Adrenal gland (tissue), 5 donors: ENCODE measurements around the gene GKN2.

Source experiments
- POLR2A ChIP-seq, 2 donors: fragments of 450-650 bp; IDR thresholded peaks; one replicate each; pipeline ENCODE4 v1.6.1; 2017; ENCODE audit warnings: antibody characterized with exemption in 2 of 2, mild to moderate bottlenecking in 2 of 2, moderate library complexity in 1 of 2
- TF ChIP-seq, protein P1 (sequence below), 6 experiments: fragments of 450-650 bp in 4 of 6; fragments of 200-600 bp in 2 of 6; sonication (generic) in 1 of 6; IDR thresholded peaks; 1 replicate in 5 of 6; 2 replicates in 1 of 6; pipeline versions ENCODE4 v1.5.1 to v1.8.0; 2016 to 2021; ENCODE audit warnings: antibody characterized with exemption in 6 of 6, mild to moderate bottlenecking in 2 of 6, moderate library complexity in 1 of 6
- donor health status: DM: no; HTN: no; CAD: no.

DNA sequence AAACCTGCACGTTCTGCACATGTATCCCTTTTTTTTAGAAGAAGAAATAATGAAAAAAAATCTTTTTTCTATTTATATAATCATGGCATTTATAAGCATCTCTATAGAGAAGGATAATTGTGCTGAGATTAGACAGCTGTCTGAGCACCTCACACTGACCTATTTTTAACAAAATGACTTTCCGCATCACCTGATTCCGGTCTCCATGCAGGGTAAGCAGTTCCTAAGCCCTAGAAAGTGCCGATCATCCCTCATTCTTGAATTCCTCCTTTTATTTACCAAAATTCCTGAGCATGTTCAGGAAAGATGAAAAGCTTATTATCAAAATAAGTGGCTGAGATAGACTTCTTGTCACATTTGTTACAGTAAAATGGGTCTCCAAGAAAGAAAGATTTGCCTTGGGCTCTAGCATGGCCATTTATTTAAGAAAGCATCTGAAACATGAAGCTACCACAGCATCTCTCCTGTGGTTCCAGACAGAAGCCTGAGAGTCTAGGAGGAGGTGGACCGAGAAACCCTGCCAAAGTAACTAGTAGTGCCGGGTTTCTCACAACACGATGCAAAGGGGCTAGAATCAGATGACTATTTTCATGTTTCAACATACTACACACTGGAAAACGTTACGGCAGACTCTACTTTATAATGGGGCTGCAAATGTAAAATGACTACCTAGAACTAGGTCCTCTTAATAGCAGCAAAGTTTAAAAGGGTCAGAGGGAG, 22.4 kb upstream of the GKN2 start:
- TF ChIP-seq, protein P1, sequence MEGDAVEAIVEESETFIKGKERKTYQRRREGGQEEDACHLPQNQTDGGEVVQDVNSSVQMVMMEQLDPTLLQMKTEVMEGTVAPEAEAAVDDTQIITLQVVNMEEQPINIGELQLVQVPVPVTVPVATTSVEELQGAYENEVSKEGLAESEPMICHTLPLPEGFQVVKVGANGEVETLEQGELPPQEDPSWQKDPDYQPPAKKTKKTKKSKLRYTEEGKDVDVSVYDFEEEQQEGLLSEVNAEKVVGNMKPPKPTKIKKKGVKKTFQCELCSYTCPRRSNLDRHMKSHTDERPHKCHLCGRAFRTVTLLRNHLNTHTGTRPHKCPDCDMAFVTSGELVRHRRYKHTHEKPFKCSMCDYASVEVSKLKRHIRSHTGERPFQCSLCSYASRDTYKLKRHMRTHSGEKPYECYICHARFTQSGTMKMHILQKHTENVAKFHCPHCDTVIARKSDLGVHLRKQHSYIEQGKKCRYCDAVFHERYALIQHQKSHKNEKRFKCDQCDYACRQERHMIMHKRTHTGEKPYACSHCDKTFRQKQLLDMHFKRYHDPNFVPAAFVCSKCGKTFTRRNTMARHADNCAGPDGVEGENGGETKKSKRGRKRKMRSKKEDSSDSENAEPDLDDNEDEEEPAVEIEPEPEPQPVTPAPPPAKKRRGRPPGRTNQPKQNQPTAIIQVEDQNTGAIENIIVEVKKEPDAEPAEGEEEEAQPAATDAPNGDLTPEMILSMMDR (IDR thresholded peaks at IDR 0.05), result no peak
- TF ChIP-seq POLR2A (IDR thresholded peaks at IDR 0.05), result no peak
